Measurements from ENCODE around the gene MAMDC4. TPM values are rescaled to one million over a fixed set of nuclear protein-coding genes. Genes with fewer than 3 reads are reported as not detected.
"Not testable (repeated sequence)": the region's sequence is repeated elsewhere in the genome, so short reads cannot be mapped to it uniquely, and the experiment has no call there.

The MAMDC4 gene
- total RNA-seq, 1 experiment from 2014 or later: 6.3 TPM

- no peak for TF ChIP-seq REST (IDR thresholded peaks at IDR 0.05; ENCODE audit: insufficient read depth in 1 of 2, low read depth in 2 of 2, low read length in 1 of 2)
- TF ChIP-seq TCF7L2 (IDR thresholded peaks at IDR 0.05; ENCODE audit: low read depth, low read length): no peak
- no peak for TF ChIP-seq CTCF (IDR thresholded peaks at IDR 0.05)
- TF ChIP-seq POLR2AphosphoS5 (IDR thresholded peaks at IDR 0.05; ENCODE audit: low read depth, low read length): no peak
- TF ChIP-seq SIN3A (IDR thresholded peaks at IDR 0.05; ENCODE audit: borderline replicate concordance, insufficient read depth, low read depth, low read length): no peak
- DNase-seq (ENCODE audit: low read depth, low spot score): no peak
- H3K27me3 ChIP-seq (ENCODE audit: control insufficient read depth, insufficient read depth, low read length): no peaks in the 10 kb centered on the region
- H3K27ac ChIP-seq (ENCODE audit: low read length): no peak overlapping the region
- H3K9me3 ChIP-seq (ENCODE audit: control insufficient read depth, insufficient read depth, low read depth, low read length): no peaks in the 10 kb centered on the region
- no peak overlapping the region for H3K4me3 ChIP-seq (ENCODE audit: low read depth in 2 of 2, low read length in 2 of 2)
- ChIA-PET CTCF (no interaction called here), POLR2A (no interaction called here)
- H3K36me3 ChIP-seq (ENCODE audit: control insufficient read depth, insufficient read depth, low read length): no peaks in the 10 kb centered on the region; the same call in 1 of the 2 replicates
- BruUV-seq (replicated peaks): no TSS peak
- in situ Hi-C loops (cut with HindIII; ENCODE audit: low pct_unique_long_range_greater_than_20kb, low sequenced_read_pairs): no loop called here
- no peak for ATAC-seq
- intact Hi-C loops (cut with micrococcal nuclease; ENCODE audit: unreplicated experiment): no loop called here
- no peaks in the 10 kb centered on the region for H3K4me1 ChIP-seq (ENCODE audit: control insufficient read depth, insufficient read depth, low read length)
Observed at GRCh38 chr9:136831720-136832104, 20.4 kb upstream of the MAMDC4 start.

GRCh38 chr9:136832581-136832980, 19.6 kb upstream of the MAMDC4 start:
- Histone ChIP-seq H3K4me3 (ENCODE audit: low read depth in 2 of 2, low read length in 2 of 2) (no peak overlapping the region), H3K27me3 (ENCODE audit: control insufficient read depth, insufficient read depth, low read length) (no peaks in the 10 kb centered on the region), H3K27ac (ENCODE audit: low read length) (no peak overlapping the region), H3K36me3 (ENCODE audit: control insufficient read depth, insufficient read depth, low read length) (no peaks in the 10 kb centered on the region; the same call in 1 of the 2 replicates), H3K9me3 (ENCODE audit: control insufficient read depth, insufficient read depth, low read depth, low read length) (no peaks in the 10 kb centered on the region), H3K4me1 (ENCODE audit: control insufficient read depth, insufficient read depth, low read length) (no peaks in the 10 kb centered on the region)
- ChIA-PET CTCF (no interaction called here), POLR2A (no interaction called here)
- intact Hi-C loops (cut with micrococcal nuclease; ENCODE audit: unreplicated experiment): no loop called here
- no TSS peak for BruUV-seq (replicated peaks)
- DNase-seq (ENCODE audit: low read depth, low spot score) (no peak), ATAC-seq (no peak)
- TF ChIP-seq TCF7L2 (IDR thresholded peaks at IDR 0.05; ENCODE audit: low read depth, low read length): no peak
- TF ChIP-seq CTCF (IDR thresholded peaks at IDR 0.05): no peak
- no peak for TF ChIP-seq REST (IDR thresholded peaks at IDR 0.05; ENCODE audit: insufficient read depth in 1 of 2, low read depth in 2 of 2, low read length in 1 of 2)
- no peak for TF ChIP-seq POLR2AphosphoS5 (IDR thresholded peaks at IDR 0.05; ENCODE audit: low read depth, low read length)
- TF ChIP-seq SIN3A (IDR thresholded peaks at IDR 0.05; ENCODE audit: borderline replicate concordance, insufficient read depth, low read depth, low read length): no peak
- in situ Hi-C loops (cut with HindIII; ENCODE audit: low pct_unique_long_range_greater_than_20kb, low sequenced_read_pairs): no loop called here

GRCh38 chr9:136833381-136834048, 18.6 kb upstream of the MAMDC4 start:
- in situ Hi-C loops (cut with HindIII; ENCODE audit: low pct_unique_long_range_greater_than_20kb, low sequenced_read_pairs); H3K4me1 ChIP-seq (ENCODE audit: control insufficient read depth, insufficient read depth, low read length); POLR2A ChIA-PET; intact Hi-C loops (cut with micrococcal nuclease; ENCODE audit: unreplicated experiment); H3K36me3 ChIP-seq (ENCODE audit: control insufficient read depth, insufficient read depth, low read length); H3K4me3 ChIP-seq (ENCODE audit: low read depth in 2 of 2, low read length in 2 of 2); ATAC-seq; H3K27me3 ChIP-seq (ENCODE audit: control insufficient read depth, insufficient read depth, low read length); H3K9me3 ChIP-seq (ENCODE audit: control insufficient read depth, insufficient read depth, low read depth, low read length); CTCF ChIA-PET; BruUV-seq (replicated peaks); DNase-seq (ENCODE audit: low read depth, low spot score); H3K27ac ChIP-seq (ENCODE audit: low read length): not testable (repeated sequence)
